H9 (cell line): ENCODE data around the gene NR1H2. TPM values are rescaled to one million over a fixed set of nuclear protein-coding genes. Genes with fewer than 3 reads are reported as not detected.
A peak's percentile ranks its signal among the peaks of the same experiment; 100 is the strongest.

Experiments
- DNase-seq: peaks from one replicate; pipeline ENCODE4 v3.0.0-alpha.2; 2017
- H2AFZ ChIP-seq: one replicate; pipeline ENCODE4 v1.6.1; 2013; ENCODE audit warnings: mild to moderate bottlenecking, low read length, control low read depth, moderate library complexity
- H2AK5ac ChIP-seq: 2 replicates; pipeline ENCODE4 v1.6.1; 2013; ENCODE audit warnings: low read length, control low read depth, mixed read lengths; ENCODE audit not compliant: insufficient read length
- H2BK120ac ChIP-seq: one replicate; pipeline ENCODE4 v1.6.1; 2013; ENCODE audit warnings: low read depth, mild to moderate bottlenecking, low read length, control low read depth, inconsistent platforms; ENCODE audit not compliant: poor library complexity, severe bottlenecking
- H2BK12ac ChIP-seq: 2 replicates; pipeline ENCODE4 v1.6.1; 2013; ENCODE audit warnings: low read length, control low read depth, mixed read lengths, low read depth; ENCODE audit not compliant: insufficient read length
- H2BK15ac ChIP-seq: 2 replicates; pipeline ENCODE4 v1.6.1; 2013; ENCODE audit warnings: low read depth, low read length, control low read depth
- H2BK20ac ChIP-seq: one replicate; pipeline ENCODE4 v1.6.1; 2013; ENCODE audit warnings: low read depth, mild to moderate bottlenecking, low read length, control low read depth, inconsistent platforms; ENCODE audit not compliant: poor library complexity, severe bottlenecking
- H2BK5ac ChIP-seq: 2 replicates; pipeline ENCODE4 v1.6.1; 2013; ENCODE audit warnings: low read length, control low read depth, mixed read lengths; ENCODE audit not compliant: insufficient read length
- H3K14ac ChIP-seq: 2 replicates; pipeline ENCODE4 v1.6.1; 2013; ENCODE audit warnings: low read length, control low read depth; ENCODE audit not compliant: insufficient read depth
- H3K18ac ChIP-seq: 2 replicates; pipeline ENCODE4 v1.6.1; 2013; ENCODE audit warnings: low read depth, mild to moderate bottlenecking, mixed read lengths, low read length, control low read depth; ENCODE audit not compliant: insufficient read length
- H3K23ac ChIP-seq: 2 replicates; pipeline ENCODE4 v1.6.1; 2013; ENCODE audit warnings: low read length, control low read depth, mixed read lengths, low read depth; ENCODE audit not compliant: insufficient read length
- H3K23me2 ChIP-seq: 2 replicates; pipeline ENCODE4 v1.6.1; 2013; ENCODE audit warnings: low read depth, mild to moderate bottlenecking, mixed read lengths, low read length, control low read depth; ENCODE audit not compliant: insufficient read length, poor library complexity, severe bottlenecking
- H3K27ac ChIP-seq: 2 replicates; pipeline ENCODE4 v1.5.1; 2013; ENCODE audit warnings: low read length, control low read depth, mixed read lengths, low read depth; ENCODE audit not compliant: insufficient read length
- H3K27me3 ChIP-seq: 2 replicates; pipeline ENCODE4 v1.6.1; 2013; ENCODE audit warnings: low read length, control low read depth, inconsistent platforms; ENCODE audit not compliant: insufficient read depth
- H3K4ac ChIP-seq: 2 replicates; pipeline ENCODE4 v1.6.1; 2013; ENCODE audit warnings: low read depth, mild to moderate bottlenecking, control low read depth, inconsistent platforms, low read length, moderate library complexity
- H3K4me1 ChIP-seq: 2 replicates; pipeline ENCODE4 v1.6.1; 2013; ENCODE audit warnings: low read length, control low read depth, inconsistent platforms; ENCODE audit not compliant: insufficient read depth
- H3K4me2 ChIP-seq: 2 replicates; pipeline ENCODE4 v1.6.1; 2013; ENCODE audit warnings: low read length, control low read depth, mixed read lengths; ENCODE audit not compliant: insufficient read length, insufficient read depth
- H3K56ac ChIP-seq: 2 replicates; pipeline ENCODE4 v1.6.1; 2013; ENCODE audit warnings: low read depth, mild to moderate bottlenecking, mixed read lengths, low read length, control low read depth; ENCODE audit not compliant: insufficient read length
- H3K79me1 ChIP-seq: 2 replicates; pipeline ENCODE4 v1.6.1; 2013; ENCODE audit warnings: low read depth, mild to moderate bottlenecking, moderate library complexity, low read length, control low read depth, inconsistent platforms; ENCODE audit not compliant: insufficient read depth, poor library complexity, severe bottlenecking
- H3K79me2 ChIP-seq: 2 replicates; pipeline ENCODE4 v1.6.1; 2013; ENCODE audit warnings: low read length, control low read depth, inconsistent platforms; ENCODE audit not compliant: insufficient read depth
- H3K9ac ChIP-seq: 2 replicates; pipeline ENCODE4 v1.6.1; 2013; ENCODE audit warnings: low read length, control low read depth, mixed read lengths; ENCODE audit not compliant: insufficient read length; ENCODE audit errors: extremely low read depth
- H3K9me3 ChIP-seq: one replicate; pipeline ENCODE4 v1.6.1; 2013; ENCODE audit warnings: low read depth, low read length, inconsistent platforms; ENCODE audit not compliant: control insufficient read depth
- H3T11ph ChIP-seq: one replicate; pipeline ENCODE4 v1.6.1; 2013; ENCODE audit warnings: mild to moderate bottlenecking, low read length, control low read depth, inconsistent platforms
- H4K20me1 ChIP-seq: one replicate; pipeline ENCODE4 v1.6.1; 2013; ENCODE audit not compliant: control insufficient read depth, insufficient read length, insufficient read depth
- H4K5ac ChIP-seq: 2 replicates; pipeline ENCODE4 v1.6.1; 2013; ENCODE audit warnings: low read depth, mild to moderate bottlenecking, mixed read lengths, low read length, control low read depth; ENCODE audit not compliant: insufficient read length
- H4K8ac ChIP-seq: replicated peaks from 2 replicates; pipeline ENCODE4 v1.6.1; 2013; ENCODE audit warnings: low read length, control low read depth, mixed read lengths, low read depth; ENCODE audit not compliant: insufficient read length
- H4K91ac ChIP-seq: 2 replicates; pipeline ENCODE4 v1.6.1; 2013; ENCODE audit warnings: low read depth, mild to moderate bottlenecking, moderate library complexity, mixed read lengths, low read length, control low read depth; ENCODE audit not compliant: insufficient read length
- H3K27ac Mint-ChIP-seq, 3 experiments: 2 replicates in 2 of 3; 3 replicates in 1 of 3; pipeline ENCODE4 v1.8.0; 2020 to 2021; ENCODE audit warnings: mixed read lengths in 3 of 3, mild to moderate bottlenecking in 1 of 3, moderate library complexity in 1 of 3
- H3K27me3 Mint-ChIP-seq: 2 replicates; pipeline ENCODE4 v1.8.0; 2021; ENCODE audit warnings: low read depth, mild to moderate bottlenecking, moderate library complexity, mixed read lengths
- H3K36me3 Mint-ChIP-seq, 3 experiments: 2 replicates in 2 of 3; 3 replicates in 1 of 3; pipeline ENCODE4 v1.8.0; 2020 to 2021; ENCODE audit warnings: low read depth in 3 of 3, mixed read lengths in 3 of 3; ENCODE audit not compliant: insufficient read depth in 1 of 3
- H3K4me1 Mint-ChIP-seq, 2 experiments: 2 replicates each; pipeline ENCODE4 v1.8.0; 2020; ENCODE audit warnings: mixed read lengths in 2 of 2
- H3K4me3 Mint-ChIP-seq, 2 experiments: 2 replicates in 1 of 2; 3 replicates in 1 of 2; pipeline ENCODE4 v1.8.0; 2020 to 2021; ENCODE audit warnings: mild to moderate bottlenecking in 2 of 2, mixed read lengths in 2 of 2, moderate library complexity in 1 of 2
- H3K9me3 Mint-ChIP-seq, 2 experiments: 2 replicates in 1 of 2; 3 replicates in 1 of 2; pipeline ENCODE4 v1.8.0; 2020; ENCODE audit warnings: mild to moderate bottlenecking in 2 of 2, mixed read lengths in 2 of 2, moderate library complexity in 1 of 2
- WGBS: extraction: QIAGEN DNeasy Blood & Tissue Kit; methylation state at CpG from one replicate; pipeline ENCODE4 v1.1.7; 2013; ENCODE audit warnings: missing lambda C conversion rate, low lambda C conversion rate, mixed read lengths; ENCODE audit not compliant: insufficient read length; ENCODE audit errors: extremely low coverage; 5-methylcytosine and 5-hydroxymethylcytosine counted together
- total RNA-seq: library from RNA; stranded (reverse); gene quantifications from 2 replicates; pipeline ENCODE4 v1.2.1, GENCODE V29; 2021
- TF ChIP-seq, protein P1 (sequence below): fragments of 200-600 bp; sonication (generic); conservative IDR thresholded peaks from 3 replicates; pipeline ENCODE4 v1.8.0; 2021; ENCODE audit warnings: antibody characterized with exemption, mild to moderate bottlenecking

NR1H2 gene
- total RNA-seq, 1 experiment from 2014 or later: 33.2 TPM

DNA sequence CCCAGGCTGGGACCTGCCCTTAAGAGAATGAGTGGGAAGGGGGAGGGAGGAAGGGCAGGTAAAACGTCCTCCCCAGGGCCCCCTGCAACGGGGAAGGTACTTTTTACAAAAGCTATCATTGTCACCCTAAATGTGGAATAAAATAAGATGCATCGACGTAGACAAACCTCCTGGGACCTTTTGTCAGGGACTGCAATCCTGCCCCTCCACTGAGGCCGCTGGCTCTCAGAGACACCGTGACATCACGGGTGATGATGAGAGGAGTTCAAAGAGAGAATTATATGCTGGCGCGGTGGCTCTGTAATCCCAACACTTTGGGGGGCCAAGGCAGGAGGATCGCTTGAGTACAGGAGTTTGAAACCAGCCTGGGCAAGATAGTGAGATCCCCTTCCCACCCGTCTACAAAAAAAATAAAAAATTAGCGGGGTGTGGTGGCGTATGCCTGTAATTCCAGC, 54.7 kb downstream of the NR1H2 start:
- H3K4me3 Mint-ChIP-seq: peak overlapping the region; percentile 75 to 88
- H3K4ac ChIP-seq: no peak overlapping the region
- H2AFZ ChIP-seq: no peak overlapping the region
- peaks cover 6% of the 10 kb centered on the region for H3K27me3 Mint-ChIP-seq
- H3K27ac ChIP-seq: no peak overlapping the region
- H3K79me2 ChIP-seq: no peaks in the 10 kb centered on the region
- no peaks in the 10 kb centered on the region for H3K9me3 ChIP-seq
- WGBS: no CpG with 5 or more reads among the region's 13 CpGs
- peak overlapping the region; percentile 59 for H3K9ac ChIP-seq
- H3K14ac ChIP-seq: no peak overlapping the region
- peaks cover 3% of the 10 kb centered on the region; the same call in 1 of the 2 replicates for H3K4me1 ChIP-seq
- no peak for DNase-seq
- no peak overlapping the region for H3K18ac ChIP-seq
- no peak overlapping the region for H2BK12ac ChIP-seq
- peaks cover 12% of the 10 kb centered on the region for H3K23me2 ChIP-seq
- H2AK5ac ChIP-seq: no peak overlapping the region
- H3K23ac ChIP-seq: no peak overlapping the region
- H3K27ac Mint-ChIP-seq: peak overlapping the region in 1 of 3 experiments; percentile 80; a peak in 2 of 7 replicates
- H3K27me3 ChIP-seq: no peaks in the 10 kb centered on the region
- H3K9me3 Mint-ChIP-seq: no peaks in the 10 kb centered on the region
- no peak overlapping the region for H4K91ac ChIP-seq
- H3T11ph ChIP-seq: no peak overlapping the region
- H3K4me2 ChIP-seq: peak overlapping the region; percentile 90
- H4K8ac ChIP-seq: no peak overlapping the region
- no peak overlapping the region for H2BK5ac ChIP-seq
- peaks cover 26 to 33% of the 10 kb centered on the region in 2 experiments for H3K4me1 Mint-ChIP-seq
- TF ChIP-seq, protein P1, sequence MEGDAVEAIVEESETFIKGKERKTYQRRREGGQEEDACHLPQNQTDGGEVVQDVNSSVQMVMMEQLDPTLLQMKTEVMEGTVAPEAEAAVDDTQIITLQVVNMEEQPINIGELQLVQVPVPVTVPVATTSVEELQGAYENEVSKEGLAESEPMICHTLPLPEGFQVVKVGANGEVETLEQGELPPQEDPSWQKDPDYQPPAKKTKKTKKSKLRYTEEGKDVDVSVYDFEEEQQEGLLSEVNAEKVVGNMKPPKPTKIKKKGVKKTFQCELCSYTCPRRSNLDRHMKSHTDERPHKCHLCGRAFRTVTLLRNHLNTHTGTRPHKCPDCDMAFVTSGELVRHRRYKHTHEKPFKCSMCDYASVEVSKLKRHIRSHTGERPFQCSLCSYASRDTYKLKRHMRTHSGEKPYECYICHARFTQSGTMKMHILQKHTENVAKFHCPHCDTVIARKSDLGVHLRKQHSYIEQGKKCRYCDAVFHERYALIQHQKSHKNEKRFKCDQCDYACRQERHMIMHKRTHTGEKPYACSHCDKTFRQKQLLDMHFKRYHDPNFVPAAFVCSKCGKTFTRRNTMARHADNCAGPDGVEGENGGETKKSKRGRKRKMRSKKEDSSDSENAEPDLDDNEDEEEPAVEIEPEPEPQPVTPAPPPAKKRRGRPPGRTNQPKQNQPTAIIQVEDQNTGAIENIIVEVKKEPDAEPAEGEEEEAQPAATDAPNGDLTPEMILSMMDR: no peak
- no peak overlapping the region for H2BK120ac ChIP-seq
- no peak overlapping the region for H2BK20ac ChIP-seq
- no peak overlapping the region for H4K5ac ChIP-seq
- H3K56ac ChIP-seq: no peak overlapping the region
- no peak overlapping the region for H2BK15ac ChIP-seq
- no peaks in the 10 kb centered on the region for H4K20me1 ChIP-seq
- H3K36me3 Mint-ChIP-seq: no peaks in the 10 kb centered on the region; a peak in 2 of 7 replicates
- no peaks in the 10 kb centered on the region for H3K79me1 ChIP-seq
